ENCODE data around the gene ZNF26. TPM values are rescaled to one million over a fixed set of nuclear protein-coding genes. Genes with fewer than 3 reads are reported as not detected.

Gene ZNF26
- total and polyA plus RNA-seq, 2 donors (not counting 1 experiment from before 2014, with no cell fraction given) = 36.0 to 38.3 TPM

DNA sequence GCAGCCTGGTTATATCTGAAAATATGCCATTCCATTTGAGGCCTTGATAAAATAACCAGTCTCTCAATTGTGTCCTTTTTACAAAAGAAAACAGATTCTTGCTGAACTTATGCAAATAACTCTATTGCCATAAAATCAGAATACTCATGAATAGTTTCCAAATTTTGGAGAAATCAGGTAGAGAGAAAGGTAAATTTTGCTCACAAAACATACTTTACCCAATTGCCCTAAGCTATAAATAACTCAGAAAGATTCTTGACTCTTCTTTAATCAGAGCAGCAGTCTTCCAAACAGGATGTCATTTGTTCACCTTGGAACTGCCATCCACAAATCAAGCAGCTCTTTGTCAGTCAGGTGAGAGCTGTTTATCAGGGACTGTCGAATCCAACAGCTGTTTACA is 12.6 kb downstream of the ZNF26 start:
- DNase-seq (no peak), ATAC-seq (ENCODE audit: low read depth) (no peak)
- H3K27ac ChIP-seq (ENCODE audit: low read length in 2 of 2) = no peak overlapping the region
- no peaks in the 10 kb centered on the region for H4K20me1 ChIP-seq (ENCODE audit: control insufficient read depth, insufficient read depth, low read length, poor library complexity, severe bottlenecking)
- no peaks in the 10 kb centered on the region for H3K27me3 Mint-ChIP-seq
- H3K4me1 Mint-ChIP-seq = peaks cover 2% of the 10 kb centered on the region
- H3K9me3 ChIP-seq (ENCODE audit: control extremely low read depth in 1 of 3, control insufficient read depth in 2 of 3, insufficient read depth in 1 of 3, low read length in 2 of 3) = peaks cover 10 to 84% (median 73%) of the 10 kb centered on the region in 3 donors
- 60% methylated on average over 1 of the region's 1 CpG for WGBS (ENCODE audit: insufficient coverage)
- H3K9me3 Mint-ChIP-seq (ENCODE audit: insufficient read depth) = peaks cover 18% of the 10 kb centered on the region
- H2AFZ ChIP-seq (ENCODE audit: insufficient read depth, low read depth, low read length, poor library complexity, severe bottlenecking) = no peak overlapping the region
- TF ChIP-seq, protein P1, sequence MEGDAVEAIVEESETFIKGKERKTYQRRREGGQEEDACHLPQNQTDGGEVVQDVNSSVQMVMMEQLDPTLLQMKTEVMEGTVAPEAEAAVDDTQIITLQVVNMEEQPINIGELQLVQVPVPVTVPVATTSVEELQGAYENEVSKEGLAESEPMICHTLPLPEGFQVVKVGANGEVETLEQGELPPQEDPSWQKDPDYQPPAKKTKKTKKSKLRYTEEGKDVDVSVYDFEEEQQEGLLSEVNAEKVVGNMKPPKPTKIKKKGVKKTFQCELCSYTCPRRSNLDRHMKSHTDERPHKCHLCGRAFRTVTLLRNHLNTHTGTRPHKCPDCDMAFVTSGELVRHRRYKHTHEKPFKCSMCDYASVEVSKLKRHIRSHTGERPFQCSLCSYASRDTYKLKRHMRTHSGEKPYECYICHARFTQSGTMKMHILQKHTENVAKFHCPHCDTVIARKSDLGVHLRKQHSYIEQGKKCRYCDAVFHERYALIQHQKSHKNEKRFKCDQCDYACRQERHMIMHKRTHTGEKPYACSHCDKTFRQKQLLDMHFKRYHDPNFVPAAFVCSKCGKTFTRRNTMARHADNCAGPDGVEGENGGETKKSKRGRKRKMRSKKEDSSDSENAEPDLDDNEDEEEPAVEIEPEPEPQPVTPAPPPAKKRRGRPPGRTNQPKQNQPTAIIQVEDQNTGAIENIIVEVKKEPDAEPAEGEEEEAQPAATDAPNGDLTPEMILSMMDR (IDR thresholded peaks at IDR 0.05) = no peak
- TF ChIP-seq EZH2 (IDR thresholded peaks at IDR 0.05; ENCODE audit: borderline replicate concordance, insufficient read depth, low read depth, low read length, poor library complexity, severe bottlenecking) = no peak
- H3K79me2 ChIP-seq (ENCODE audit: control insufficient read depth, insufficient read depth, low read length) = peaks cover 96% of the 10 kb centered on the region
- intact Hi-C loops (cut with micrococcal nuclease) = no loop called here
- ChIA-PET CTCF (interaction anchor here (1.7 kb wide), 1 partner anchor 12 kb away, joined by 4 read pairs; no protein-coding TSS in a partner anchor), POLR2A (interaction anchor here (0.8 kb wide), 1 partner anchor 12 kb away, joined by 3 read pairs; no protein-coding TSS in a partner anchor)
- H3K27me3 ChIP-seq (replicated peaks in 1 of 4; ENCODE audit: control extremely low read depth in 1 of 4, control insufficient read depth in 3 of 4, insufficient read depth in 4 of 4, low read length in 3 of 4) = no peaks in the 10 kb centered on the region
- no peak overlapping the region for H3K4me3 Mint-ChIP-seq
- peaks cover 0 to 19% of the 10 kb centered on the region in 2 experiments for H3K36me3 ChIP-seq (replicated peaks in 1 of 2; ENCODE audit: control extremely low read depth in 1 of 2, control insufficient read depth in 1 of 2, extremely low read depth in 1 of 2, insufficient read depth in 2 of 2, low read length in 1 of 2)
- H3K4me1 ChIP-seq (ENCODE audit: control insufficient read depth in 2 of 2, insufficient read depth in 2 of 2, low read length in 2 of 2) = no peaks in the 10 kb centered on the region
- H3K4me2 ChIP-seq (replicated peaks; ENCODE audit: low read depth, low read length, poor library complexity, severe bottlenecking) = no peak overlapping the region
- H3K9ac ChIP-seq (ENCODE audit: low read length) = no peak overlapping the region
- no peak overlapping the region for H3K27ac Mint-ChIP-seq
- H3K4me3 ChIP-seq (ENCODE audit: control extremely low read depth in 1 of 5, extremely low read depth in 1 of 5, insufficient read depth in 1 of 5, low read depth in 2 of 5, low read length in 4 of 5) = no peak overlapping the region

DNA sequence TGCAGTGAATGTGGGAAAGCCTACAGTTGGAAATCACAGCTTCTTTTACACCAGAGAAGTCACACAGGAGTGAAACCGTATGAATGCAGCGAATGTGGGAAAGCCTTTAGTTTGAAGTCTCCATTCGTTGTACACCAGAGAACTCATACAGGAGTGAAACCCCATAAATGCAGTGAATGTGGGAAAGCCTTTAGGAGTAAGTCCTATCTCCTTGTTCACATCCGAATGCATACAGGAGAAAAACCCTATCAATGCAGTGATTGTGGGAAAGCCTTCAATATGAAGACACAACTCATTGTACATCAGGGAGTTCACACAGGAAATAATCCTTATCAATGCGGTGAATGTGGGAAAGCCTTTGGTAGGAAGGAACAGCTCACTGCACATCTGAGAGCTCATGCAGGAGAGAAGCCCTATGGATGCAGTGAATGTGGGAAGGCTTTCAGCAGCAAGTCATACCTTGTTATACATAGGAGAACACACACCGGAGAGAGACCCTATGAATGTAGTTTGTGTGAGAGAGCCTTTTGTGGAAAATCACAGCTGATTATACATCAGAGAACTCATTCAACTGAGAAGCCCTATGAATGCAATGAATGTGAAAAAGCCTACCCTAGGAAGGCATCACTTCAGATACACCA is 24.6 kb downstream of the ZNF26 start:
- TF ChIP-seq, protein P1 (IDR thresholded peaks at IDR 0.05) = no peak
- TF ChIP-seq EZH2 (IDR thresholded peaks at IDR 0.05; ENCODE audit: borderline replicate concordance, insufficient read depth, low read depth, low read length, poor library complexity, severe bottlenecking) = no peak
- peaks cover 30% of the 10 kb centered on the region for H3K79me2 ChIP-seq (ENCODE audit: control insufficient read depth, insufficient read depth, low read length)
- no peaks in the 10 kb centered on the region for H3K27me3 ChIP-seq (replicated peaks in 1 of 4; ENCODE audit: control extremely low read depth in 1 of 4, control insufficient read depth in 3 of 4, insufficient read depth in 4 of 4, low read length in 3 of 4)
- H3K4me2 ChIP-seq (replicated peaks; ENCODE audit: low read depth, low read length, poor library complexity, severe bottlenecking) = no peak overlapping the region
- ChIA-PET CTCF (no interaction called here), POLR2A (no interaction called here)
- H3K9me3 ChIP-seq (ENCODE audit: control extremely low read depth in 1 of 3, control insufficient read depth in 2 of 3, insufficient read depth in 1 of 3, low read length in 2 of 3) = peaks cover 28 to 78% (median 64%) of the 10 kb centered on the region in 3 donors
- Mint-ChIP-seq H3K27ac (no peak overlapping the region), H3K4me1 (no peaks in the 10 kb centered on the region), H3K9me3 (ENCODE audit: insufficient read depth) (peaks cover 20% of the 10 kb centered on the region), H3K27me3 (no peaks in the 10 kb centered on the region), H3K4me3 (no peak overlapping the region)
- peaks cover 25 to 80% of the 10 kb centered on the region in 2 experiments for H3K36me3 ChIP-seq (replicated peaks in 1 of 2; ENCODE audit: control extremely low read depth in 1 of 2, control insufficient read depth in 1 of 2, extremely low read depth in 1 of 2, insufficient read depth in 2 of 2, low read length in 1 of 2)
- ATAC-seq (ENCODE audit: low read depth) (no peak), DNase-seq (peak; percentile 6)
- H2AFZ ChIP-seq (ENCODE audit: insufficient read depth, low read depth, low read length, poor library complexity, severe bottlenecking) = no peak overlapping the region
- WGBS (ENCODE audit: insufficient coverage) = no CpG with 5 or more reads among the region's 6 CpGs
- peak overlapping the region in 1 of 5 experiments; percentile 2 for H3K4me3 ChIP-seq (ENCODE audit: control extremely low read depth in 1 of 5, extremely low read depth in 1 of 5, insufficient read depth in 1 of 5, low read depth in 2 of 5, low read length in 4 of 5)
- H4K20me1 ChIP-seq (ENCODE audit: control insufficient read depth, insufficient read depth, low read length, poor library complexity, severe bottlenecking) = no peaks in the 10 kb centered on the region
- intact Hi-C loops (cut with micrococcal nuclease) = no loop called here
- H3K27ac ChIP-seq (ENCODE audit: low read length in 2 of 2) = no peak overlapping the region
- no peak overlapping the region for H3K9ac ChIP-seq (ENCODE audit: low read length)
- H3K4me1 ChIP-seq (ENCODE audit: control insufficient read depth in 2 of 2, insufficient read depth in 2 of 2, low read length in 2 of 2) = no peaks in the 10 kb centered on the region

Measured in B cell (primary cell).